Measurements from ENCODE around the gene METTL5. TPM values are rescaled to one million over a fixed set of nuclear protein-coding genes. Genes with fewer than 3 reads are reported as not detected.

METTL5 gene
- total RNA-seq, 4 donors from 2014 or later = 46.3 to 91.2 (median 71.1) TPM

- no peak for ATAC-seq
Measured at GRCh38 chr2:169765523-169765922, 59.2 kb downstream of the METTL5 start.

GRCh38 chr2:169761970-169762292 is 62.8 kb downstream of the METTL5 start:
- H3K27me3 ChIP-seq = no peaks in the 10 kb centered on the region
- TF ChIP-seq EP300 (IDR thresholded peaks at IDR 0.05) (no peak), POLR2AphosphoS5 (IDR thresholded peaks at IDR 0.05) (no peak), POLR2A (IDR thresholded peaks at IDR 0.05) (no peak), CTCF (IDR thresholded peaks at IDR 0.05) (no peak)
- WGBS, 2 donors (ENCODE audit: low coverage in 1 of 2) = 81 to 92% methylated on average over 6 of the region's 6 CpGs
- H3K9me3 ChIP-seq = no peaks in the 10 kb centered on the region
- no peak for ATAC-seq
- H3K36me3 ChIP-seq = no peaks in the 10 kb centered on the region
- H3K4me1 ChIP-seq = peaks cover 0 to 2% (median 0%) of the 10 kb centered on the region in 3 donors
- H3K4me3 ChIP-seq = no peak overlapping the region
- no peak overlapping the region for H3K27ac ChIP-seq

More at GRCh38 chr2:169765523-169765922, 59.2 kb downstream of the METTL5 start:
- H3K27me3 ChIP-seq = peaks cover 11% of the 10 kb centered on the region
- no peaks in the 10 kb centered on the region for H3K36me3 ChIP-seq
- peaks cover 0 to 21% (median 0%) of the 10 kb centered on the region in 3 donors for H3K4me1 ChIP-seq
- H3K27ac ChIP-seq = no peak overlapping the region
- TF ChIP-seq CTCF (IDR thresholded peaks at IDR 0.05) = no peak
- no peak for TF ChIP-seq POLR2A (IDR thresholded peaks at IDR 0.05)
- TF ChIP-seq POLR2AphosphoS5 (IDR thresholded peaks at IDR 0.05) = no peak
- TF ChIP-seq EP300 (IDR thresholded peaks at IDR 0.05) = no peak
- no peaks in the 10 kb centered on the region for H3K9me3 ChIP-seq
- 80% methylated on average over 2 of the region's 6 CpGs; no CpG with 5 or more reads in 1 of the 2 donors for WGBS, 2 donors (ENCODE audit: low coverage in 1 of 2)
- no peak overlapping the region for H3K4me3 ChIP-seq

Other genes starting within 250 kb of the METTL5 start
- gene PPIG, start 240.6 kb downstream of the METTL5 start, total RNA-seq = 10 to 100 TPM; 33.3 to 58.8 (median 37.6) TPM
- gene CFAP210, start 130.5 kb downstream of the METTL5 start, total RNA-seq = not detected
- 10 to 100 TPM in 1 of 4 donors, 1 to 10 TPM in 3; 4.4 to 10.7 (median 6.7) TPM for gene PHOSPHO2, start 130.4 kb downstream of the METTL5 start, total RNA-seq
- 10 to 100 TPM; 24.1 to 67.2 (median 55.4) TPM for gene KLHL23, start 91.1 kb downstream of the METTL5 start, total RNA-seq
- gene SSB, start 26.0 kb downstream of the METTL5 start, total RNA-seq = 100 to 1,000 TPM in 1 of 4 donors, 10 to 100 TPM in 3; 60.6 to 102 (median 78.3) TPM
- 100 to 1,000 TPM in 1 of 4 donors, 10 to 100 TPM in 3; 52.9 to 122 (median 66.9) TPM for gene UBR3, start 2.5 kb upstream of the METTL5 start, total RNA-seq